HG02973 (cell line): ENCODE results near the gene PRKN.
"Not testable (repeated sequence)": the region's sequence is repeated elsewhere in the genome, so short reads cannot be mapped to it uniquely, and the experiment has no call there.

Source experiments
- ATAC-seq: cut with Tn5 transposase; IDR thresholded peaks from one replicate; pipeline ENCODE4 v1.9.1; 2021; ENCODE audit warnings: moderate library complexity; ENCODE audit not compliant: unreplicated experiment

PRKN gene

DNA sequence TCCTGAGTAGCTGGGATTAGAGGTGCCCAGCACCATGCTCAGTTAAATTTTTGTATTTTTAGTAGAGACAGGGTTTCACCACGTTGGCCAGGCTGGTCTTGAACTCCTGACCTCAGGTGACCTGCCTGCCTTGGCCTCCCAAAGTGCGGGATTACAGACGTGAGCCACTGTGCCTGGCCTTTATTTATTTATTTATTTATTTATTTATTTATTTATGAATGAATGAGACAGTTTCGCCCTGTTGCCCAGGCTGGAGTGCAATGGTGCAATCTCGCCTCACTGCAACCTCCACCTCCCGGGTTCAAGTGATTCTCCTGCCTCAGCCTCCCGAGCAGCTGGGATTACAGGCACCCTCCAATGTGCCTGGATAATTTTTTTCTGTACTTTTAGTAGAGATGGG, 48.7 kb downstream of the PRKN start:
- not testable (repeated sequence) for ATAC-seq

DNA sequence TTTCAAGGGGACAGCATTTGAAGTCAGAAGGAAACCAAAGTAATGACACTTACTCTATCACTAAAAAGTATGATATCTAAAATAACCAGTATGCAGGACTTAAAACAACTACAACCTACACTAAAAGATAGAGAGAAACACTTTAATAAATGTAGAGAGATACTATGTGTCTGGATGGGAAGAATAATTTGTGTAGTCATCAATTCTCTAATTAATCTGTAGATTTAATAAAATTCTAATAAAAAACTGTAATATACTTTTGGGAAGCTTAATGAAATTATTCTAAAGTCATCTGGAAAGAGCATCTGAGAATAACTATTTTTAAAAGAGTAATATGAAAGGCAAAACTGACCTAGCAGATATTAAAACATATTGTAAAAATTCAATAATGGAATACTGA, 52.1 kb downstream of the PRKN start:
- ATAC-seq = no peak

GRCh38 chr6:162674452-162674851, 53.1 kb downstream of the PRKN start:
- ATAC-seq = no peak

DNA sequence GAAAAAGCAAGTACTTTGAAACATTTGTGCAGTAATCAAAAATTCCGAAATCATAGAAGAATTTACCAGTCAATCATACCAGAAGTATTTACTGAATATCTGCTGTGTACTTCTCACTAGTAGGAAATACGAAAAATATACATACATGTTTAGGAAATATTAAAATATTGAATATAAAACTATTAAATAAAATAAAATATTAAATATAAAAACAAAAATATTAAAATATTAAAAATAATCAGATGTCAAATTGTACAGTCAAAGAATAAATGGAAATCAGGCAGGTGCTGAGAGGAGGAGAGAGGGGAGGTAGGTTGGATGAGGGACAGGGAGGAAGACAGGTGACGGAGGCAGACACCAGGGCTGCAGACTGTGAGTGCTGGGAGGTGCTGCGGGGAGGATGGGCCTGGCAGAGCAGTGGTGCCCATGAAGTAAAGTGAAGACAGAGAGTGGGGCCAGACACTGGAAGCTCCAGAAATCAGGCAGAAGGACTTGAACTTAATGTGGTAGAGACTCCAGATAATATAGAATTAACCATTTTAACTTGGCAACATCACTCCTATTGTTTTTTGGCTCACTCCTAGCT, 55.9 kb downstream of the PRKN start:
- no peak for ATAC-seq

- no peak for ATAC-seq
Observed at GRCh38 chr6:162670345-162670744, 57.2 kb downstream of the PRKN start.

DNA sequence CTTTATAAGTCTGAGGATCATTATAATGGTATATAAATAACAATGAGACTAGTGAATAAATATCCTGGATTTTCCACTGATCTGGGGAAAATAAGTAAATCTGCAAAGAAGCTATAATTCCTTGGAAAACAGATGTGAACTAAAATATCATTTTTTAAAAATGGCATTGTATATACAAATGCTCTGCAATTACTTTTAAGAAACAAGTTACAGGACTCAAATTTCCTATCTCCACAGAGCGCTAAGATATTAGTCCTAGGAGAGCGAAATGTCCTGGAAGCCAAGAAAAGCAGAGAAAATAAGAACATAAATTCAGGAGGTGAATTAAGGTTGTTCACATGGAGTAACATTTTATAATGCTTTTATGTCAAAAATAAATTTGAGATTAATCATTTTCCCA, 61.3 kb downstream of the PRKN start:
- no peak for ATAC-seq

DNA sequence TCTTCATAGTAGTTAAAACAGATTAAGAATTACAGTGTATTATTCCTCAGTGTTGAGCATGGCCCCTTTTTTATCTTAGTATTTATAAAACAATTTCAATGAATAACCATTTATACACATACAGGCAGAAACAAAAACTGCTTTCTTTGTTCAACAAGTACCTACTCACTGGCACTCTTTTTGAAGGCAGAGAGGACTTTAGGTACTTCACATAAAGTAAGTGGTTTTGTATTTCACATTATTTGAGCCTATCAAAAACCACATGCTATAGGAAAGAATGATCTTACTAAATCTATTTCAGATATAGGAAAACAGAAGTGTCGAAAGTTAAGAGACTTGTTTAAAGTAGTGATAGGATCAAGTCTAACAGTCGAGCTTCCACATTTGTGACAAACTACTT, 73.8 kb downstream of the PRKN start:
- ATAC-seq = no peak

DNA sequence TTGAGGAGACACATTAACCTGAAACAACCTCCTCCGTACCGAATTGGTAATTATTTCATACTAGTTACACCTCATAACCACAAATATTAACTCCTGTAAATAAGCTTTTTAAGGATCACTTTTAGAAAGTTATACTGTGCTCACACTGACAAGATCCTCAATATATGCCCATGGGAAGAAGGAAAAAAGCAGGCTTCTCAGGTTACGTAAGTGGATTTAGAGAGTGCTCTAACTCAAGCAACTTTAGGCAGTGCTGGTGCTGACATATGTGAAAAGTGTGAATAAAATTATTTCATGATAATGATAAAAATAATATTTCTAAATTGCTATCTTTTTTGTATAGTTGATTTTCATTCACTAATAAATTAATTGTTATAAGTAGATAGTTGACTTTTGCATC, 76.1 kb downstream of the PRKN start:
- ATAC-seq = no peak

DNA sequence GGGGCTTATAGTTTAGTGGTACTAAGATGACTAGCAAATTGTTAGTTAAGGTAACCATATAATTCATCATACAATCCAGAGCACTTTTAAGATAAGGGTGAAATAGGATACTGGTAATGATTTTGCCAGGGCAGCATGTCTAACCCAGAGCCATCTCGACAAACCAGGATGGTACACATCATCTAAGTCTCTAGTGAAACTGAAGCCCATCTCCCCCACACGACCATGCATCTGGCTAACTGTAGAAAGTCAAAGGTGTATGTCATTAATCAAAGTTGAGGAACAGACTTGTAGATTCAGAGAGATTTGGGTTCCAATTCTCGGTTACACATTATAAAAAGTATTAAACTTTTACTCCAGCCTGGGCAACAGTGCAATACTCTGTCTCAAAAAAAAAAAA, 78.3 kb downstream of the PRKN start:
- ATAC-seq = no peak

DNA sequence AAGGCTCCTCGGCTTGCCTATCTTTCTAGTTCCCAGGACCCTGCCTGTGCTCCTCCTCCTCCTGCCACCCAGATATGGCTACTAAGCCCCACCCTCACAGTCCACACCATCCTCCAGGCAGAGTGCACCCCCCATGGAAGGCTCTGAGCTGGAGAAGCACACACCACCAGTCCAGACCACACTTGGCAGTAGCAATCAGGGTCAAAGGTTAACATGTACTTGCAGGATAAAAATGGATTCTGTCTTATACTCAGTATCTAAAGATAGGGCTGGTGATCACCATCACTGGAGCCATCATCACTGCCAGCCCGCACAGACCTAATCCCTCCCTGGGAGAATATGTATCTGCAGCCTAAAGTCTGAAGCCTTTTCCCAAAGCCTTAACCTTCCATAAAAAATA, 83.4 kb downstream of the PRKN start:
- no peak for ATAC-seq

DNA sequence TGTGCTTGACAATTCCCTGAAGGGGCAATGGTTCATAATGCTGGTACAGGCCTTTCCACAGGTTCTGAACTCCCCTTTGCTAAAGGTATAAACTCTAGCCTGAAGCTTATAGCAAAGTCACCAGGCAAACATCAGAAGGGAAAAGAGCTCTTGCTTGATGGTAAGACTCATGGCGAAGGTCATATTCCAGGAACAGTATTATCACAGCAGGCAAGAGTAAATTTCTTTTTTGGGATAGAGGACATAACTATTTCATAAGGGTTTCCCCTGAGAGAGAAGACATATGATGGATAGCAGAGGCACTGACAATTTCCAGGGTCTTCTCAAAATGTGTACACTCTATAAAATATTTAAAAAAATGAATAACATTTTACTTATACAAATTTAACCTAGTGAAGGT, 86.8 kb downstream of the PRKN start:
- ATAC-seq = no peak

DNA sequence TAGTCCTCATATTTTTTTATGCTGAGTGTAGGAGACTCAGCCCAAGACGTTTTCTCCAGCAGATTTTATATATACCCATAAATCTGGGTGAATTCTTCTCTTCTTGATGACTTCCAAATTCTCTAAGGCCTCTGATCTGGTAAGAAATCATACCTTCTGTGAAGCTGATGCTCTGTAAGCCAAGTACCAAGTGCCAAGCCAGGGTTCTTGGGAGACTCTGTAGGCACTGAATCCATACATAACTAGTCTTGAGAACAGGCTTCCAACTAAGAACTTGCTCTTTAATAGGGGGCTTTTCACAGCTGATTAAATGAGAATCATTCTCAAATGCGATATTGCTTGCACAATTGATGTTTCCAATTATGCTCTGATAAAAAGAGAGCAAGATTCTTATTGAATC, 87.6 kb downstream of the PRKN start:
- no peak for ATAC-seq

GRCh38 chr6:162638931-162639574, 88.5 kb downstream of the PRKN start:
- ATAC-seq = no peak

DNA sequence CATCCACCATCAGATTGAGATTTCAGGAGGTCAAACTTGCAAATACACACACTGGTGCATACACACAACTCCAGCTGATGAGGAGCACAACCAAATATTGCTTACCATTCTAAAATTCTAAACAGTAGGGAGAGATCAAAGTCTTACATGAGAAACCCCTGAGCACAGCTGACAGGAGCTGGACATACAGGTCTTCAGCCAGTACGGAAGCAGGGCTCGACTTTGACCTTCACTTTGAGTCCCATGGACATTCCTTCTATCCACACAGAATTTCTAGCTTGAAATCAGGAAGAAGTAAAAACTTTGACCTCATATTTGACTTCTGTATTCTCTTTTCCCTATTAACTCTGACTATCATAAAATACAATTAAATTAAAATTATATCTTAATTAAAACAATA, 90.2 kb downstream of the PRKN start:
- ATAC-seq = no peak

GRCh38 chr6:162636167-162636566, 91.4 kb downstream of the PRKN start:
- ATAC-seq = no peak

DNA sequence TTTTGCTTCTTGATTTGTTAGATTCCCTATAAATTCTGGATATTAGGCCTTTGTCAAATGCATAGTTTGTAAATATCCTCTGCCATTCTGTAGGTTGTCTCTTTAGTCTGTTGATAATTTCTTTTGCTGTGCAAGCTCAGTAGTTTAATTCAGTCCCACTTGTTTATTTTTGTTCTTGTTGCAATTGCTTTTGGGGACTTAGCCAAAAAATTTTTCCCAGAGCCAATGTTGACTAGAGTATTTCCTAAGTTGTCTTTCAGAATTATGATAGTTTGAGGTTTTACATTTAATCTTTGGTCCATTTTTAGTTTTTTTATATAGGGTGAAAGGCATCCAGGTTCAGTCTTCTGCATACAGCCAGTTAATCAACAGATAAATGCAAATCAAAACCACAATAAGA, 96.0 kb downstream of the PRKN start:
- ATAC-seq = no peak

DNA sequence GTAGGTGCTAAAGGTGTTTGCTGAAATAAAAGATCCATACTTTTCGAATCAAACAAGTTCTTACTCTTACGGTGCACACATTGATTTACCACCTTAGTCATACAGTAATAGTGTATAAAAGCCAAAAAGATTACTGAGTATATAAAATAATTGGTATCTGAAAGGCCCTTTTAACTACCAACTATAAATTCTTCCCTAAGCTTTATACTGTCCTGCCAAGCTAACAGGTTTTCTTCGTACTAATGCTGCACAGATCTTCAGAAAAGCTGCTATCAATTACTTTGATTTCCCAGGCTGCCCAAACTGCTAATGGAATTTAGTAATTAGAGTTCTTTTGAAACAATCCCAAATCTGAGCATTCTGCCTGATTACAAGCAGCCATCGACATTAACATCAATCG, 97.5 kb downstream of the PRKN start:
- ATAC-seq = no peak

GRCh38 chr6:162627825-162628224, 99.7 kb downstream of the PRKN start:
- ATAC-seq = no peak

GRCh38 chr6:162627362-162627761, 100.2 kb downstream of the PRKN start:
- no peak for ATAC-seq

GRCh38 chr6:162626869-162627268, 100.7 kb downstream of the PRKN start:
- ATAC-seq = no peak

- ATAC-seq = no peak
Observed at GRCh38 chr6:162625846-162626540, 101.6 kb downstream of the PRKN start.

GRCh38 chr6:162622572-162622971, 105.0 kb downstream of the PRKN start:
- no peak for ATAC-seq

- no peak for ATAC-seq
Observed at GRCh38 chr6:162621246-162621645, 106.3 kb downstream of the PRKN start.
